Measurements from ENCODE around the gene AIM2.
A peak's percentile ranks its signal among the peaks of the same experiment; 100 is the strongest.

AIM2 gene

GRCh38 chr1:159076438-159077119, at the start of gene AIM2:
Gene AIM2 (minus strand): TSS chr1:159076766. CDS start chr1:159073499, 3,267 bp downstream.
- no peak for DNase-seq (ENCODE audit: low read depth)

DNA sequence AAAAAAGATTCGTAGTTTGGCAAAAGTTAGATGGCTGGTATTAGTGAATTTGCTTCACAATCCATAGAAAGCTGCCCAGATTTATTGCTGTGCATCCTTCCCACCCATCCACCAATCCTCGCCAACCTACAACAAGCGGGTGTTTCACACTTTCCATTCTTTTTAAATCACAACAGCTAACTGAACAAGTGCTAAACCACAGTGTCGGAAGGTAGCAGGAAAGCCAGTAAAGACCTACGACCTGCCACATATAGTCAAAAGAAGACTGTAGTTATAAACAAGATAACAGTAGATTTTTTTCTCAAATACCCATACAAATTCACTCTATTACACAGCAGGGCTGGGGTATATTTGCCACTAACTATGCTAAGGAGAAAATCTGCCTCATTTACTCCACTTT, 47.0 kb upstream of the AIM2 start:
- DNase-seq (ENCODE audit: low read depth), result no peak

DNA sequence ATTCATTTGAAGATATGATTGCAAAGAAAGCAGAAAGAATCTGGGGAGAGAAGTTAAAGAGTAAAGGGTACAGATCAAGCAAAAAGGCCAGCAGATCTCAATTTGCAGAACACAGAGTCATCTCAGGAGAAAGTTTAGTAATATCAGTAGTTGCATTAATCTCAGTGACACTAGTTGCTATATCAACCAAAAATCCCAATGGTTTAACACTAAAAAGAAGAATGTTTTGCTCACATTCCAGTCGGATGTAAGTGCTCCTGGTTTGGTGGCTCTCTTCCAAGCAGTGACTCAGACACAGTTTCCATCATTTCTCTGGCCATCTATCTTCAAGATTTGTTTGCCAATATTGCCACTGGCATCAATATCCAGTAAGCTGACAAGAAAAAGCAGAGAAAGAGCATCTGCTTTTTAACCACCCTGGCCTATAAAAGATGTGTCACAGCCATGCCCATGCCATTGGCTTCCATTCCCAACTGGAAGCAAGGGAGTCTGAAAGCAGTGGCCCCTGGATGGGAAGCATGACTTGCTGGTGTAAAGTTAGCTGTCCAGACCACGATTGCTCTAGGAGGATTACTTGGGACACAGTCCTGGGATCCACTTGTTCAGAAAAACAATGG, 45.5 kb upstream of the AIM2 start:
- DNase-seq (ENCODE audit: low read depth), result peak; percentile 78

GRCh38 chr1:159121526-159121925, 45.0 kb upstream of the AIM2 start:
- DNase-seq (ENCODE audit: low read depth), result no peak

- no peak for DNase-seq (ENCODE audit: low read depth)
These were observed 43.8 kb upstream of the AIM2 start for GRCh38 chr1:159120317-159120716.

DNA sequence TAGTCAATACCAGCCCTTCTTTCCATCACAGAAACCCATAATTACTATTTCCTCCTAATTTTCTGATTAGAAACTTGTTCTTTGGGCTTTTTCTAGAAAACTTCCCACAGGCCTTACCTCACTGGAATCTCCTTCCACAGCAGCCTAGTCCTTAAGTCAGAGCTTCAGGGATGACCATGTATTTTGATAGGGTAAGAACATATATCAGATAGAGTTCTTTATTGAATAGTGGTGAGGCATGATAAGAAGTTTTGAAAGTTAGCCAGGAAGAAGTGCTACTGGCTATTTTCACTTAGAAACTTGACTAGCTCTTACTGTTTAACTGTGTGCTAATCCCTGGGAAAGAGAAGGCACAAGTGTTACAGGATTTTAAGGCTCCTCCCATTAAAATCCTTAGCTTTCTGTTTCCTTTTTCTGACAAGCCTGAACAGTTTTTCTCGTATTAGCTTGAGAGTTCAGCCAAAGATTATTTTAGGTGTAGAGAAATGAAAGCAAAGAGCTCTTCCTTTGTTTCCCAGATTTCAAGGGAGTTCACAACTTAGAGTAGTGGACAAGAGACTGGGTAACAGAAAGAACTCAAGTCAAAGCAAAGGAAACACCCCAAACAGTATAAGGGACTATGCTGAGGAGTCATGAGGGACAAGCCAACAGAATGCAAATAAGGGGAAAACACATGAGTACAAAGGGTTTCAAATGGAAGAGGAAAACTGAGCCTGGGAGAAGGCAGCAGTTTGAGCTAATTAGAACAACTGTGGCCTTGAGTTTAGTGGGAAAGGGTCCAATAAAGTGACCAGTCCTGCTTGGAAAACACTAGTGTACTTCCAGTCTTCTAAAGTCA, 37.2 kb upstream of the AIM2 start:
- DNase-seq (ENCODE audit: low read depth), result peak; percentile 26

DNA sequence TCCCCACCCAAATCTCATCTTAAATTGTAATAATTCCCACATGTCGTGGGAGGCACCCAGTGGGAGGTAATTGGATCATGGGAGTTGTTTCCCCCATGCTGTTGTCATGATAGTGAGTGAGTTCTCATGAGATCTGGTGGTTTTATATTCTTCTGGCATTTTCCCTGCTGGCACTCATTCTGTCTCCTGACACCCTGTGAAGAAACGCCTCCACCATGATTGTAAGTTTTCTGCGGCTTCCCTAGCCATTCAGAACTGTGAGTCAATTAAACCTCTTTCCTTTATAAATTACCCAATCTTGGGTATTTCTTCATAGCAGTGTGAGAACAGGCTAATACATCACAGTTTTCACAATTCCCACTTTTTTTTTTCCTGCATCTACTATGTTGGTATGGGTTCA, 26.5 kb upstream of the AIM2 start:
- peak; percentile 92 for DNase-seq (ENCODE audit: low read depth)

- DNase-seq (ENCODE audit: low read depth), result no peak
These were observed 24.0 kb upstream of the AIM2 start for GRCh38 chr1:159100589-159100988.

DNA sequence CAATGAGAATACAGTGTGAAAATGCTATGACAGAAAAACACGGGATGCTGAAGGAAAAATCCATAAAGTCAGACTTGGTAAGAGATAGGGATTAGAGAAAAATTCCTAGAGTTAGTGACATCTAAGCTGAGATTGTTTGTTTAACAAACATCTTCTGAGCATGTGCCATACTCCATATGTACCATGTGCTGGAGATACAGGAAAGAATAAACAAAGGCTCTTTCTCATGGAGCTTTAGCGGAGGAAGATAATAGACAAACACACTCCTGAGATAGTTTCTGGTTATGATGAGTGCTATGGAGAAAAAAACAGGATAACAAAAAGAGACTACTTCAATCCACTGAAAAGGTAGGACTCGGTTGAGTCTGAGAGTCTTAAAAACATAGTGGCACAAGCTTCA, 22.0 kb upstream of the AIM2 start:
- no peak for DNase-seq (ENCODE audit: low read depth)

- DNase-seq (ENCODE audit: low read depth), result peak; percentile 88
These were observed 15.6 kb upstream of the AIM2 start for GRCh38 chr1:159092036-159092760.

DNA sequence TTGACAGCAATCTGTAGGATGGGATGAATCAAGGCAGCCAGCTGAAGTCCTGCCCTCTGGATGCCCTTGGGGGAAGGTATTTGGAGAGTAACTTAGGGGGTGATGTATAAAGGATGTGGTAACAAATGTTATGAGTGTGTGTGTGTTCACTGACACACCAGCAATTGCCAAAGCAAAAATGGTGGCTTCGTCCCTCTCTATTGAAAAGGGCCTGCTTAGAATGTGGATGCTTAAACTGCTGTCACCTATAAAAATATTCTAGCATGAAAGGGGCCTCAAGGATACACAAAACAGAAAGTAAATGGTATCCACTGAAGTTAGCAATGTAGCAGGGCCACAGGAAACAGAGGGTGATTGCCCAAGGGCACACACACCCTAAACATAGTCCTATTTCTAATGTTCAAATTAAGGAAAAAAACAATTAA, 15.1 kb upstream of the AIM2 start:
- peak; percentile 54 for DNase-seq (ENCODE audit: low read depth)

- DNase-seq (ENCODE audit: low read depth), result no peak
These were observed 14.6 kb upstream of the AIM2 start for GRCh38 chr1:159091180-159091560.

- peak; percentile 59 for DNase-seq (ENCODE audit: low read depth)
These were observed 14.0 kb upstream of the AIM2 start for GRCh38 chr1:159090286-159091179.

DNA sequence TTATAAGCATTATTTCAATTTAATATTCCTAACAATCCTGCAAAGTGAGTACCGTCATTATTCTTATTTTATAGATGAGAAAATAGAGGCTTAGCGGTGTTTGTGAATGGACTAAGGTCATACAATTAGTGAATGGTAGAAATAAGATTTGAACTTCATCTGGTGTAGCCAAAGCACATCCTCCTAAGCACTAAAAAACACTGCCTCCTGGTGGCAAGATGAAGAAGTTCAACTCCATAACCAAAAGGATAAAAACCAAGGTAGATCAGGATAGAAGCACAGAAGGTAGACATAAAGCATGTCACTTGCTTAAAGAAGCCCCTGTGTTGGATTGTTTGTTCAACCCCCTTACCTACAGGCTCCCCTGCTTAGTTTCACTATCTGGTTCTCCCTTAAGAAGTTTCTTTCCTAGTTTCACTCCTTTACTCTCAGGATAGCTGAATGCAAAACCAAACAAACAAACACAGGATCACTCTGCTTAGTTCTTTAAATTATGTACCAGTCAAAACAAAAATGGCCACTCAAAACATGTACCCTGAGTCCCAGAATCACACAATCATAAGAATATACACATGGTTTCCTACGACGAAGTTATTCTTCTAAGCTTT, 12.7 kb upstream of the AIM2 start:
- no peak for DNase-seq (ENCODE audit: low read depth)

DNA sequence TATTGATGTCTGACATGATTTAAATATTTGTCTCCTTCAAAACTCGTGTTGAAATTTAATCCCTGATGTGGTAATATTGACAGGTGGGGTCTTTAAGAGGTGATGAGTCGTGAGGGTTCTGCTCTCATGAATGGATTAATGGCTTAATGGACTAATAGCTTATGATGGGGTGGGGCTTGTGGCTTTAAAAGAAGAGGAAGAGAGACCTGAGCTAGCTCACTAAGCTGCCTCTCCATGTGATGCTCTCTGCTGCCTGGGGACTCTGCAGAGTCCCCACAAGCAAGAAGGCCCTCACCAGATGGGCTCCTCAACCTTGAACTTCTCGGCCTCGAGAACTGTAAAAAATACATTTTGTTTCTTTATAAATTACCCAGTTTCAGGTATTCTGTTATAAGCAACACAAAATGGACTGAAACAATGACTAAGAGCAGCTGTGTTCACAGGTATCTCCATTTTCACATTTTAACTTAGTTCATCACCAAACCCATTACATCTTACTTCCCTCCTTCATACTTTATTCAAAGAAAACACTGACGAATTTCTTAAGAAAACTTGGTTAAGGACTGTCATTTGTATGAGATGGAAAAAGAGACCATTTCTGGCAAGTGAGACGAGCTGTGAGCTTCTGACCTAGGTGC, 12.1 kb upstream of the AIM2 start:
- no peak for DNase-seq (ENCODE audit: low read depth)

DNA sequence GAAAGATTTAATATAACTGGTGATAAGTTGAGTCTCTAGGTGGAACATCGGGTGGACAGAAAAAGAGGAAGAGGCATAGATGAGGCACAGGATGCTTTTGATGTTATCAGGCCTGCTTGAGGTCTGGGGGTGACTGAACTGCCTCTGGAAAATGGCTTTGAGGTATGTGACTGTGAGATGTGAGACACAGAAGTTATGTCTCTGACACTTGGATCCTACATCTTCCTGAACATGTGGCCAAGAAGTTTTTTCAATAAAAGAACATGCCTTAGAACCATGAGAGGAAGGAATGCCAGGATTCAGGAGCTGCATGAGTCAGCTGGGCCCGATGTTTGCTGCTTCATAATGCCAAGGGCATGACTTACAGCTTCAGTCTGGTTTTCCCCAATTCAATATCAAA, 11.5 kb upstream of the AIM2 start:
- peak; percentile 77 for DNase-seq (ENCODE audit: low read depth)

DNA sequence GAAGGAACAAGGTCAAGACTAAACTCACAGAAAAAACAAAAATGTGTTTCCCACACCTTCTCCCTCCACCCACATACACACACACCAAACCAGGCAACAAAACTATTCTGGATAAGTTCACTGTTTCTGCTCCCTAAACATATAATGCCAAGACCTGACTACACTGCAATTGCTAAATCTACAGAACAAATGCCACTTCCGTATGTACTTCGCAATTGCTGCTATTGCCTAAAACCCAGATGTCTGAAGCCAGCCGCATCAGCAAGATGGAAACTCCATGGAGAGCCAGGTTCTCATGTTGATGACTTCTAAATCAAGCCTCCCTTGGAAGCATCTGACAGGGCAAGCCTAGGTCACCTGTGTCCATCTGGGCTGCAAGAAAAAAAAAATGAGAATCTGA, 8.3 kb upstream of the AIM2 start:
- no peak for DNase-seq (ENCODE audit: low read depth)

DNA sequence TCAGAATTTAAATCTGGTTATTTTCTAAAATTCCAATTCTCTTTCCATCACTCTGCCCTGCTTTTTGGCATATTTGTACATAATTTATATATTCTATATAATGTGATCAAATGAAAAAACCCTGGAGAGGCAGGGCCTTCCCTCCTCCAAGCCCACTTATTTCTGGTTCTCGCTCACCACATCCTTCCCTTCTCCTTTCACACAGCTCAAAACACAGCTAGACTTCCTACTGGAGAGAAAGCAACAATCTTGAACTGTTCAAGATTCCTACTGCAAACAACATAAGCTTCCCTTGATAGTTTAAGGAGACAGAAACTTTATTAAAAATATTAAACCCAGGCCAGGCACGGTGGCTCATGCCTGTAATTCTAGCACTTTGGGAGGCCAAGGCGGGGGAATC, 7.6 kb upstream of the AIM2 start:
- no peak for DNase-seq (ENCODE audit: low read depth)

DNA sequence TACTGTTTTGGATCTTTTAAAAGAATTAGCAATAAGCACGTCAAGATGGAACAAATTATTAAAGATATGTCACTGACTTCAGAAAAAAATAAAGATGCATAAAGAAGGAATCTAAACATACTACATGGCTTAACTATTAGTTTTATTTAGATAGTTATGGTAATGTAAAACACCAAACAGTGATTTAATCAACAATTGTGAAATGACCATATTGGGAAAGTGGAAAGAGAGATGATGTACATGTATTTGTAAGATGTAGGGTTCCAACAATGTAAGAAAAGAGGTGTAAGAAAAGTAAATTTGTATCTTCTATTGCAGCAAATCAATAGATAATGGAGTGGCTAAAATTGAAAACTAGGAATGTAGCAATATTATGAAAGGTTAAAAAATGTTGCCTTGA, 6.4 kb upstream of the AIM2 start:
- no peak for DNase-seq (ENCODE audit: low read depth)

GRCh38 chr1:159081626-159082025, 5.1 kb upstream of the AIM2 start:
- DNase-seq (ENCODE audit: low read depth), result no peak
